ENCODE measurements around the gene ESRRA.

ESRRA gene

GRCh38 chr11:64296236-64296635 is 9.1 kb upstream of the ESRRA start:
- DNase-seq (ENCODE audit: low read depth, low spot score) = no peak
- no peak overlapping the region for H3K4me3 ChIP-seq (ENCODE audit: insufficient read length, low read depth)
- H3K36me3 ChIP-seq (ENCODE audit: insufficient read depth, insufficient read length, low read length) = no peaks in the 10 kb centered on the region
- H3K9ac ChIP-seq (ENCODE audit: insufficient read length, low read depth) = no peak overlapping the region
- no peaks in the 10 kb centered on the region for H3K9me3 ChIP-seq (ENCODE audit: insufficient read depth, low read length)
- peaks cover 97% of the 10 kb centered on the region for H3K27me3 ChIP-seq (ENCODE audit: insufficient read depth, insufficient read length)
- no peak for TF ChIP-seq YY1 (IDR thresholded peaks at IDR 0.05; ENCODE audit: insufficient read depth, insufficient read length)
- no peak for TF ChIP-seq ZNF274 (IDR thresholded peaks at IDR 0.05; ENCODE audit: low read depth, low read length)
- TF ChIP-seq SUZ12 (IDR thresholded peaks at IDR 0.05; ENCODE audit: extremely low read depth, insufficient read depth, insufficient read length) = no peak
- peaks cover 18% of the 10 kb centered on the region for H3K4me1 ChIP-seq (ENCODE audit: insufficient read depth, insufficient read length)

- no peak overlapping the region for H3K9ac ChIP-seq (ENCODE audit: insufficient read length, low read depth)
- H3K27me3 ChIP-seq (ENCODE audit: insufficient read depth, insufficient read length) = peaks cover 96% of the 10 kb centered on the region
- no peak for TF ChIP-seq YY1 (IDR thresholded peaks at IDR 0.05; ENCODE audit: insufficient read depth, insufficient read length)
- no peak for TF ChIP-seq ZNF274 (IDR thresholded peaks at IDR 0.05; ENCODE audit: low read depth, low read length)
- TF ChIP-seq SUZ12 (IDR thresholded peaks at IDR 0.05; ENCODE audit: extremely low read depth, insufficient read depth, insufficient read length) = no peak
- H3K9me3 ChIP-seq (ENCODE audit: insufficient read depth, low read length) = no peaks in the 10 kb centered on the region
- DNase-seq (ENCODE audit: low read depth, low spot score) = no peak
- H3K4me3 ChIP-seq (ENCODE audit: insufficient read length, low read depth) = no peak overlapping the region
- H3K4me1 ChIP-seq (ENCODE audit: insufficient read depth, insufficient read length) = peaks cover 14% of the 10 kb centered on the region
- H3K36me3 ChIP-seq (ENCODE audit: insufficient read depth, insufficient read length, low read length) = no peaks in the 10 kb centered on the region
These were observed 8.3 kb upstream of the ESRRA start for GRCh38 chr11:64296830-64297698.

DNA sequence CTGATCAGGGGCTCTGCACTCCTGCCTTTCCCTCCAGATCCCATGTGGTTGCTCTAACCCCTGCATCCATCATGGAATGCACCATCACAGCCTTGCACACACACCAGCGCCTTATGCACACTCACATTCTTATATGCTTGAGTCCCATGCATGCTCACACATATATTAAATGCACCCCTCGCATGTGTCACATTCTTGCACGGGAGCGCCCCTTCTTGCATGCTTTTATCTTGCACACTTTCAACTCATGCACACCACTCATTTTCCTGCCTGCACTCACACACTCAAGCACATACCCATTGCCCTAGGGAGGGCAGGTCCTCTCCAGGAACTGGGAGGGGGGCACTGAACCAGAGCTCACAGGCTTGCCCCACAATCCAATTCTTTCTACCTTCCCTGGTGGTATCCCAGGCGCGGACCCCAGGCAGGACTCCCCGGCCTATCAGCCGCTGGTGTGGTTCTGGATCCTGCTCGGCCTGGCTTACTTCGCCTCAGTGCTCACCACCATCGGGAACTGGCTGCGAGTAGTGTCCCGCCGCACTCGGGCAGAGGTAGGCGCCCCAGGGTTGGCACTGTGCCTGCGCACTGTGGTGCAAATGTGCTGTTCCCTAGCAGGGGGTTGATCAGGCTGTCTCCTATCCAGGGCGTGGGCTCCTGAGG is 7.5 kb upstream of the ESRRA start:
- H3K27me3 ChIP-seq (ENCODE audit: insufficient read depth, insufficient read length) = peaks cover 89% of the 10 kb centered on the region
- no peak for TF ChIP-seq YY1 (IDR thresholded peaks at IDR 0.05; ENCODE audit: insufficient read depth, insufficient read length)
- no peak for TF ChIP-seq SUZ12 (IDR thresholded peaks at IDR 0.05; ENCODE audit: extremely low read depth, insufficient read depth, insufficient read length)
- TF ChIP-seq ZNF274 (IDR thresholded peaks at IDR 0.05; ENCODE audit: low read depth, low read length) = no peak

GRCh38 chr11:64298966-64299846 is 6.1 kb upstream of the ESRRA start:
- Histone ChIP-seq H3K4me1 (ENCODE audit: insufficient read depth, insufficient read length) (peaks cover 17% of the 10 kb centered on the region), H3K9me3 (ENCODE audit: insufficient read depth, low read length) (no peaks in the 10 kb centered on the region), H3K36me3 (ENCODE audit: insufficient read depth, insufficient read length, low read length) (no peaks in the 10 kb centered on the region), H3K9ac (ENCODE audit: insufficient read length, low read depth) (peak overlapping the region; percentile 76), H3K4me3 (ENCODE audit: insufficient read length, low read depth) (peak overlapping the region; percentile 31), H3K27me3 (ENCODE audit: insufficient read depth, insufficient read length) (peaks cover 75% of the 10 kb centered on the region)
- TF ChIP-seq ZNF274 (IDR thresholded peaks at IDR 0.05; ENCODE audit: low read depth, low read length) = no peak
- peak; percentile 38 for TF ChIP-seq SUZ12 (IDR thresholded peaks at IDR 0.05; ENCODE audit: extremely low read depth, insufficient read depth, insufficient read length)
- TF ChIP-seq YY1 (IDR thresholded peaks at IDR 0.05; ENCODE audit: insufficient read depth, insufficient read length) = no peak
- no peak for DNase-seq (ENCODE audit: low read depth, low spot score)

More for the DNA sequence above, 7.5 kb upstream of the ESRRA start:
- H3K9ac ChIP-seq (ENCODE audit: insufficient read length, low read depth) = no peak overlapping the region
- H3K4me1 ChIP-seq (ENCODE audit: insufficient read depth, insufficient read length) = peaks cover 11% of the 10 kb centered on the region
- no peaks in the 10 kb centered on the region for H3K9me3 ChIP-seq (ENCODE audit: insufficient read depth, low read length)
- no peaks in the 10 kb centered on the region for H3K36me3 ChIP-seq (ENCODE audit: insufficient read depth, insufficient read length, low read length)
- DNase-seq (ENCODE audit: low read depth, low spot score) = no peak
- no peak overlapping the region for H3K4me3 ChIP-seq (ENCODE audit: insufficient read length, low read depth)

DNA sequence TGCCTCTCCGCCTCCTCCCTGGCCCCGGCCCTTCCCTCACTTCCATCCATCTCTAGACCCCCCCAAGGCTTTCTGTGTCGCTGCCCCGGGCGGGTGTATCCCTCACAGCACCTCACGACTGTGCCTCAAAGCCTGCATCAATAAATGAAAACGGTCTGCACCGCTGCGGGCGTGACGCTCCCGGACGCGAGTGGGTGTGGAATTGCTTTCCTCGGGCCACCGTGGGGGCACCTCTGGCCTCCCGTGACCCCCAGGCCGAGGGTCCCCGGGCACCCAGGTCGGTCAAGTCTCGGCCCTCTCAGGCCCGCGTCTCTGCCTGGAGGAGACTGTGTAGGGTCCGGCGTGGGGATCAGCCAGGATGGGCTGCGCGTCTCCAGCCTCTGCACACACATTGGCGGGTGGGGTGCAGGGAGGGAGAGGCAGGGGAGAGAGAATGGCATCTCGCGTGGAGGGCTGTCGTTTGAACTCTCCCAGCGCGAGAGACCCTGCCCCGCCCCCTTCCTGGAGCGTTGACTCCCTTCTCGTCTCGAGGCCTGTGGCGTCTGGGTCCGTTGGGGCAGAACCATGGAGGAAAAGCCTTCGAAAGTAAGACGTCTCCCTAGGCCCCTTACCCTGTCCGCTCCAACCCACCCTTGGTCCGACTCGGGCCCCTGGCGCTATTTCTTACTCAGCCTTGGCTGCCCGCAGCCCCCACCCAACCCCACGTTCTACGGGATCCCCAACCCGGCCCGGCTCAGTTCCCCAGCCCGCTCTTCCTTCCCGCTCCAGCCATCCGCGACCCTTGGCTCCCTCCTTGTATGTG is 5.3 kb upstream of the ESRRA start, which contains the start of gene CATSPERZ:
Gene CATSPERZ, plus strand, starts transcription at position 512 of the 802 bp plus-strand sequence. Its CDS starts 53 bp downstream, at position 565.
- no peaks in the 10 kb centered on the region for H3K36me3 ChIP-seq (ENCODE audit: insufficient read depth, insufficient read length, low read length)
- H3K27me3 ChIP-seq (ENCODE audit: insufficient read depth, insufficient read length) = peaks cover 66% of the 10 kb centered on the region
- H3K4me1 ChIP-seq (ENCODE audit: insufficient read depth, insufficient read length) = peaks cover 17% of the 10 kb centered on the region
- H3K4me3 ChIP-seq (ENCODE audit: insufficient read length, low read depth) = peak within 1 kb of the TSS; percentile 31
- TF ChIP-seq ZNF274 (IDR thresholded peaks at IDR 0.05; ENCODE audit: low read depth, low read length) (no peak), YY1 (IDR thresholded peaks at IDR 0.05; ENCODE audit: insufficient read depth, insufficient read length) (no peak), SUZ12 (IDR thresholded peaks at IDR 0.05; ENCODE audit: extremely low read depth, insufficient read depth, insufficient read length) (no peak)
- no peak for DNase-seq (ENCODE audit: low read depth, low spot score)
- peak within 1 kb of the TSS; percentile 76 for H3K9ac ChIP-seq (ENCODE audit: insufficient read length, low read depth)
- no peaks in the 10 kb centered on the region for H3K9me3 ChIP-seq (ENCODE audit: insufficient read depth, low read length)
